ENCODE measurements around the gene ANO2.

Gene ANO2

GRCh38 chr12:5884866-5885265 is 60.2 kb downstream of the ANO2 start:
- Histone ChIP-seq H3K4me1 (ENCODE audit: insufficient read depth, low read length) (peaks cover 14% of the 10 kb centered on the region), H2AFZ (ENCODE audit: low read depth, low read length) (no peak overlapping the region), H3K36me3 (ENCODE audit: insufficient read depth, low read length) (no peaks in the 10 kb centered on the region), H3K27me3 (ENCODE audit: insufficient read depth, low read length) (no peaks in the 10 kb centered on the region), H3K9me3 (ENCODE audit: low read length) (no peaks in the 10 kb centered on the region), H3K4me3 (ENCODE audit: low read length) (no peak overlapping the region)

DNA sequence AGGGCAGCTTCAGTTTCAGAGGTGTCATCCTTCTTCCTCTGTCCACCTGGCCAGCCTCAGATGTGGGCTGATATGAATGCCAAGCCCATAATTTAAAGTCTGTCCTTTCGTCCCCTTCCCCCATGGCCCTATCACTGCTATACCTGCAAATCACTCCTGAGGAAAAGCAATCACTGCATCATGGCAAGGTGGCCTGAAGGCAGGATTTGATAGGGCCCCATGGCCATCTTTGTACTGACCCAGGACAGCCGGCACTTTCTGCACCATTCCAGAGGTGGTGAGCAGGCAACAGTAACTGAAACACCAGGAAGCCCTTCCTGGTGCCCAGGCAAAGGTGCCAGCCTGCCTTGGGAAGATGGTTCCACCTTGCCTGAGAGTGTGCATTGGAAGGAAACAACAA is 60.8 kb downstream of the ANO2 start:
- no peak overlapping the region for H2AFZ ChIP-seq (ENCODE audit: low read depth, low read length)
- H3K9me3 ChIP-seq (ENCODE audit: low read length), result no peaks in the 10 kb centered on the region
- no peaks in the 10 kb centered on the region for H3K36me3 ChIP-seq (ENCODE audit: insufficient read depth, low read length)
- no peak overlapping the region for H3K4me3 ChIP-seq (ENCODE audit: low read length)
- H3K27me3 ChIP-seq (ENCODE audit: insufficient read depth, low read length), result no peaks in the 10 kb centered on the region
- H3K4me1 ChIP-seq (ENCODE audit: insufficient read depth, low read length), result peaks cover 14% of the 10 kb centered on the region

DNA sequence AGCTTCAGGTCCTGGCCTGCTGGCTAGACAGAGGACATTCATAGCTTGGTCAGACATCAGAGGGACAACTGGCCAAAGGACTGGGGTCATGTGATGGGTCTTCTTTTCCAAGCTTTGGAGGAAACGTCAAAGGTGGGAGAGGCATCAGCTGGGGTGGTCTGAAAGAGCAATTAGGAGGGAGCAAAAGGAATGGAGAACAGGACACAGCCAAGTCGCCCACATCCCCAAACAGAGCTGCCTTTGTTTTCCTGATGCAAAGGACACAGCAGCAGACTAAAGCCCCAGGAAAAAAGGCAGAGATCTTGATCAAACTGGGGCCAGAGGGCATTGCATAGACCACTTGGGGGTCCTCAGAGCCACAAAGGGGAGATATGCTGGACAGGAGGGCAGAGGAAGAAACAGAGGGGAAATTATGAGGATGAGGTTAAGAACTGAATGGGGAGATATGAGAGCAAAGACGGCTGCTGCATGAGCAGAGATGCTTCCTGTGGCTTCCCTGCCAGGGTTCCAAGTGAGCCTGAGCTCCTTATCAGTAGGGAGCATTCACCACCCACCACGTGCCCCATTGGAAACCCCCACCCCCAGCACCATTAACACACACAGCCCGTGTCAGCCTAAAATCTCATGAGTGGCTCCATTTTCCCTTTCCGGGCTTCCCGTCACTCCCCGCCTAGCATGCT is 62.4 kb downstream of the ANO2 start:
- Histone ChIP-seq H3K36me3 (ENCODE audit: insufficient read depth, low read length) (no peaks in the 10 kb centered on the region), H2AFZ (ENCODE audit: low read depth, low read length) (no peak overlapping the region), H3K27me3 (ENCODE audit: insufficient read depth, low read length) (no peaks in the 10 kb centered on the region)

DNA sequence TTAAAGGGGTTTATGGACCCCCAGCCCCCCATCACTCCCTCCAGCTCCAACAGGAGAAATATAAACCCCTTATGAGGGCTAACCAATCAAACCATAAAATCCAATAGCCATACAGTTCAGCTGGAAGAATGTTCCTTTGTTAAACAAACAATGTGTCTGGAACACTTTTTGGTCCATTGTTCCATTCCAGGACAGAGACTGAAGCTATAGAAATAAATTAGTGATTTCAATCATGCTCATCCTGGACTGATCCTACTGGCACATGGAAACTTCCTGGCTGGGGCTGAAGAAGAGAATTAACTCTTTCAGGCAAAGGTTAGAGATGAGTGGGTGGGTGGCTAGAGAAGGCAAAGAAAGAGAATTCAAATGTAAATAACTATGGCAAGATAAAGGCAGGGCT is 63.4 kb downstream of the ANO2 start:
- H3K9me3 ChIP-seq (ENCODE audit: low read length), result no peaks in the 10 kb centered on the region
- no peaks in the 10 kb centered on the region for H3K27me3 ChIP-seq (ENCODE audit: insufficient read depth, low read length)
- H3K4me1 ChIP-seq (ENCODE audit: insufficient read depth, low read length), result peaks cover 14% of the 10 kb centered on the region
- H2AFZ ChIP-seq (ENCODE audit: low read depth, low read length), result no peak overlapping the region
- H3K4me3 ChIP-seq (ENCODE audit: low read length), result no peak overlapping the region
- no peaks in the 10 kb centered on the region for H3K36me3 ChIP-seq (ENCODE audit: insufficient read depth, low read length)

More for the DNA sequence above, 62.4 kb downstream of the ANO2 start:
- peaks cover 14% of the 10 kb centered on the region for H3K4me1 ChIP-seq (ENCODE audit: insufficient read depth, low read length)
- H3K9me3 ChIP-seq (ENCODE audit: low read length), result no peaks in the 10 kb centered on the region
- H3K4me3 ChIP-seq (ENCODE audit: low read length), result no peak overlapping the region

DNA sequence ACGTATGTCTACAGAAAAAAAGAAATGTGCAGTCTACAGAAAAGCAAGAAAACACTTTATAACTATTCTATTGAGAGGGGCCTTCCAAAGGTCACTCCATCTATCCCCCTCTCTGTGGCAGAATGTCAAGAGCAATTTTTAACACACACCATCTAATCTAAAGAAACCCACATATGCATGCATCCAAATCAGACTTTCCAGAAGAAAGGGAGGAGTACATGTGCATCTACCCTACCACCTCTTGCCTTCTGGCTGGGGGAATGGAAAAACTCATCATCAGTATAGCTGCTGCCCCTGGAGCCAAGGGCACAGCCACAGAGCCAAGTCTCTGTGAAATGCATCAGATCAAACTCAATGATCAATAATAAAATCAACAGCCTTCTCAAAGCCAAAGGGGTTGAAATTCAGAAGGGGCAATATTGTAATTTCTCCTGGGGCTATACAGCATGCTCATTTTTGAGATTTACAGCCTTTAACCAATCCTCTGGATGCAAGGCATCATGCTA is 63.9 kb downstream of the ANO2 start:
- Histone ChIP-seq H3K4me1 (ENCODE audit: insufficient read depth, low read length) (peaks cover 14% of the 10 kb centered on the region), H3K9me3 (ENCODE audit: low read length) (no peaks in the 10 kb centered on the region), H3K36me3 (ENCODE audit: insufficient read depth, low read length) (no peaks in the 10 kb centered on the region), H3K27me3 (ENCODE audit: insufficient read depth, low read length) (no peaks in the 10 kb centered on the region), H3K4me3 (ENCODE audit: low read length) (no peak overlapping the region), H2AFZ (ENCODE audit: low read depth, low read length) (no peak overlapping the region)

DNA sequence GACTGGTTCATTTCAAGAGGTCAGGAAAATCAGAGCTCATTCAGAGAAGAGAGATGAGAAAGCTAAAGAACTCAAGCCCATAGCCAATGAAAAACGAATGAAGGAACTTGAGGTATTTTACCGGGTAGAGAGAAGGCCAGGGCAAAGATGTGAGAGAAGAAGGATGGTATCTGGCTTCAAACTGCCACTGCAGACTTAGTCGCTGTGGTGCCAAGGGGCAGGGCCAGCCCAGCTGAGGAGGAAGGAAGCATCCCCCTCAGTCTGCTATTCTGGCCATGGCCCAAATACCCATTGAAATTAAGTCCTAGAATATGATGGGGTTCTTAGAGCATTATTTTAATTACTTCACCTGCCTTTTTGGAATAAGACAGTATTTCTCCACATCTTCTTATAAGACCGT is 69.2 kb downstream of the ANO2 start:
- Histone ChIP-seq H3K27me3 (ENCODE audit: insufficient read depth, low read length) (no peaks in the 10 kb centered on the region), H2AFZ (ENCODE audit: low read depth, low read length) (no peak overlapping the region), H3K4me3 (ENCODE audit: low read length) (no peak overlapping the region), H3K9me3 (ENCODE audit: low read length) (no peaks in the 10 kb centered on the region), H3K4me1 (ENCODE audit: insufficient read depth, low read length) (no peaks in the 10 kb centered on the region), H3K36me3 (ENCODE audit: insufficient read depth, low read length) (no peaks in the 10 kb centered on the region)

DNA sequence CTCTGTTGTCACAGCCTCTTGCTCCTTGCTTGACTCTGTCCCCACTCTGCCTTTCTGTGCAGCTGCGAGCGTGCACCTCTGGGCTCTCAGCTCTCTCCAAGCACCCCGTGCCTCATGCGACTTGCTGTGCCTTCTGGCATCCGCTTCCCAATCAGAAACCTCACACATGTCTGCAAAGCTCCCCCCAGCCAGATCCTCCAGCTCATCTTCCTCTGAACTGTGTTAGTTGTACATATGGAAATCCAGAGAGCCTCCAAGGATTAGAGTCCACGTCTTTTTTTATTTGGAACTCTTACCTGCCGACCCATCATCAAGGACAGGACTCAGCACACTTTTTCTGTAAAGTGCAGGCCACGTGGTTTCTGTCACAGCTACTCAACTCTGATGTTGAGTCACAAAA is 70.5 kb downstream of the ANO2 start:
- Histone ChIP-seq H3K27me3 (ENCODE audit: insufficient read depth, low read length) (no peaks in the 10 kb centered on the region), H3K36me3 (ENCODE audit: insufficient read depth, low read length) (no peaks in the 10 kb centered on the region), H3K4me1 (ENCODE audit: insufficient read depth, low read length) (no peaks in the 10 kb centered on the region)

DNA sequence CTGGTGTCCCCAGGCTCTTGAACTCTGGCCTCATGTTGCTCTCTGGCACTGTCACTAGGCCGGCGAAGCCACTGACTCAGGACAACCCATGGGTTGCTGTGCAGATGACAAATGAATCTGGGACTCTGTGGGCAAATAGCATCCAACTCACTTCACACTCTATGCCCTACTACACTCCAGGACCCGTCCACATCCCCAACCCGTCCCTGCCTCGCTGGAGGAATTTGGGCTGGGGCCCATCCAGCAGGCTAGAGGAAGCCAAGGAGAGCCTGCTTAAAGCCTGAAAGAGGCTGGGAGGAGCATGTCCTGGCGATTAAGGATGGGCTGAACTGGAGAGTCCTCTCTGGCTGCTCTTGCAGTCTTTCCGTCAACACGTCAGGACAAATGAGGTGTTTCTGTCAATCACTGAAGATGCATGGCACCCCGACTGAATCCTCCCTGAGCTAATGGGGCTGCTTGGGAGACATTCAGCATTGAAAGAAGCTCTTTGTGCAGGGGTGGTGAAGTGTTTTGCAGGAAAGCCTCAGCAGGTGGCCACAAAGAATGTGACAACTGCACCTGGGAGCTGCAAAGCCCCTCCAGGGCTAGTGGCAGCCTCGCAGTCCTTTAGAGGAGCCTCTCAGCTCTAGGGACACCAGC is 71.7 kb downstream of the ANO2 start:
- H3K4me1 ChIP-seq (ENCODE audit: insufficient read depth, low read length), result no peaks in the 10 kb centered on the region
- no peaks in the 10 kb centered on the region for H3K9me3 ChIP-seq (ENCODE audit: low read length)
- H3K36me3 ChIP-seq (ENCODE audit: insufficient read depth, low read length), result no peaks in the 10 kb centered on the region
- no peak overlapping the region for H3K4me3 ChIP-seq (ENCODE audit: low read length)
- no peaks in the 10 kb centered on the region for H3K27me3 ChIP-seq (ENCODE audit: insufficient read depth, low read length)
- H2AFZ ChIP-seq (ENCODE audit: low read depth, low read length), result no peak overlapping the region

More for the DNA sequence above, 70.5 kb downstream of the ANO2 start:
- no peak overlapping the region for H3K4me3 ChIP-seq (ENCODE audit: low read length)
- H2AFZ ChIP-seq (ENCODE audit: low read depth, low read length), result no peak overlapping the region
- H3K9me3 ChIP-seq (ENCODE audit: low read length), result no peaks in the 10 kb centered on the region

- Histone ChIP-seq H2AFZ (ENCODE audit: low read depth, low read length) (no peak overlapping the region), H3K4me3 (ENCODE audit: low read length) (no peak overlapping the region), H3K36me3 (ENCODE audit: insufficient read depth, low read length) (no peaks in the 10 kb centered on the region), H3K4me1 (ENCODE audit: insufficient read depth, low read length) (no peaks in the 10 kb centered on the region), H3K27me3 (ENCODE audit: insufficient read depth, low read length) (no peaks in the 10 kb centered on the region), H3K9me3 (ENCODE audit: low read length) (no peaks in the 10 kb centered on the region)
Measured at GRCh38 chr12:5872745-5873144, 72.3 kb downstream of the ANO2 start.

DNA sequence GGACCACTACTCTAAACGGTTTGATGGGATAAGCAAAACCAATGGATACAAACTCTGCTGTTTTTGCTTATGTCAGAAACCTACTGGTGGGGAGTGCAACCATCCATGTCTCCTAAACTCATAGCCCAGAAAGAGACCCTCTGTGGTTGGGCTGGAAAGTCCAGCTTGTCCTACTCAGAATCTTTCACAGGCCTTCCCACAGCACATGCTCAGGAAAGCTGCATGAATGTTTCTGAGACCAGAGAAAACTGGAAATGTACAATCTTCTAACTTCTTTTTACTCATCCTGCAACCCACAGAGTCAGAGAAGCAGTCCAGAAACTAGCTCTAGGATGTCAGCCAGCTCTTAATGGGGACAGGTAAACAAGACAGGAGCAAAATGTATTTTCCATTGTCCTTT is 73.3 kb downstream of the ANO2 start:
- Histone ChIP-seq H3K4me3 (ENCODE audit: low read length) (no peak overlapping the region), H3K9me3 (ENCODE audit: low read length) (no peaks in the 10 kb centered on the region), H3K4me1 (ENCODE audit: insufficient read depth, low read length) (no peaks in the 10 kb centered on the region), H3K27me3 (ENCODE audit: insufficient read depth, low read length) (no peaks in the 10 kb centered on the region), H3K36me3 (ENCODE audit: insufficient read depth, low read length) (no peaks in the 10 kb centered on the region), H2AFZ (ENCODE audit: low read depth, low read length) (no peak overlapping the region)

DNA sequence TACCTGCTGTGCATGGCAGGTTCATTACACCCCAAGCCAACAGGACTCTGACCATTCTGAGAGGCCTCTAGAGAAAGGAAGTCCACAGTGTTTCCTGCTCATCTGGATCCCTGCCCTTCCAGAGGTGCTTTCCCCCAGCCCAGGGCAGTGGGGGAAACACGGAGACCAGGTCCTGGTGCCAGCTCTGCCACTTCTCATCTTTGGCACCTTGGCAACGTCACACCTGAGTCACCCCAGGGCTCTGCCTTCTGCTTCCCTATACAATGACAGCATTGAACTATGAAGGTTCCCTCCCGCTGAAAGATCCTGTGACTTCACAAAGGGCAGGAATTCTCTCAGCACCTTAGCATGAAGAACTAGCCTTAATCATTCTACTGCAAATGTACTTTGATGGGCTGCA is 74.9 kb downstream of the ANO2 start:
- no peak overlapping the region for H2AFZ ChIP-seq (ENCODE audit: low read depth, low read length)
- H3K4me3 ChIP-seq (ENCODE audit: low read length), result no peak overlapping the region
- no peaks in the 10 kb centered on the region for H3K27me3 ChIP-seq (ENCODE audit: insufficient read depth, low read length)
- no peaks in the 10 kb centered on the region for H3K36me3 ChIP-seq (ENCODE audit: insufficient read depth, low read length)
- no peaks in the 10 kb centered on the region for H3K4me1 ChIP-seq (ENCODE audit: insufficient read depth, low read length)
- H3K9me3 ChIP-seq (ENCODE audit: low read length), result no peaks in the 10 kb centered on the region

DNA sequence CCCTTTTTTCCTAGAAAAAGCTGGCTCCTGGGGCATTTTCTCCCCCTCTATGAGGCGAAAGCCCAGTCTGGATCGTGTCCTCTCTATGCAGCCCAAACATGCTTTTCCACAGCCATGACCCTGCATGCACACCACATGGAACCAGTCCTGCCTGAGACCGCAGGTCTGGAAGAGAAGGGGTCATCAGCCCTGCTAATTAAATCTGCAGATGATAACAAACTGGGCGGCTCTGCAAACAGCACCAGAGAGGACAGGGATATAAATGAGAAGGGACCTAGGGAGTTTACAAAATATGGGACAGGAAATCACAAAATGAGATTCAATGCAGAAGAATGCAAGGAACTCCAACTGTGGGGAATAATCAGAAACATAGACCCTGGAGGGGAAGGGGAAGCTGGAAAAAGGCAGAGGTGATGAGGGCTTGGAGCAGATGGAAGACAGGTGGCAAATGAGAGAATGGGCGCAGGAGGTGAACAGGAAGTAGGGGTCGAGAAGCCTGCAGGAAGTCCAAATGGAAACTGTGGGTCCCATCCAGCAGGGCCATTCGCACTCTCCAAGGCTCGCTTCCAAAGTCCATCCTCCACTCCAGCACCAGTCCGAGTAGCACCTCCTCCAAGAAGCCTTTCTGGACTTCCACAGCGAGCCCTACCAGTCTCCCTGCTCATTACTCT is 76.3 kb downstream of the ANO2 start:
- Histone ChIP-seq H3K27me3 (ENCODE audit: insufficient read depth, low read length) (no peaks in the 10 kb centered on the region), H3K4me3 (ENCODE audit: low read length) (no peak overlapping the region), H3K36me3 (ENCODE audit: insufficient read depth, low read length) (no peaks in the 10 kb centered on the region), H3K4me1 (ENCODE audit: insufficient read depth, low read length) (no peaks in the 10 kb centered on the region), H2AFZ (ENCODE audit: low read depth, low read length) (no peak overlapping the region), H3K9me3 (ENCODE audit: low read length) (no peaks in the 10 kb centered on the region)

- Histone ChIP-seq H3K4me1 (ENCODE audit: insufficient read depth, low read length) (no peaks in the 10 kb centered on the region), H3K36me3 (ENCODE audit: insufficient read depth, low read length) (no peaks in the 10 kb centered on the region), H3K27me3 (ENCODE audit: insufficient read depth, low read length) (no peaks in the 10 kb centered on the region), H3K9me3 (ENCODE audit: low read length) (no peaks in the 10 kb centered on the region), H3K4me3 (ENCODE audit: low read length) (no peak overlapping the region), H2AFZ (ENCODE audit: low read depth, low read length) (no peak overlapping the region)
Measured at GRCh38 chr12:5865397-5865796, 79.7 kb downstream of the ANO2 start.

All from neuron (in vitro differentiated cells).